ENCODE measurements around the gene PNLIP. TPM values are rescaled to one million over a fixed set of nuclear protein-coding genes. Genes with fewer than 3 reads are reported as not detected.

The PNLIP gene
- total RNA-seq, 4 donors from 2014 or later: not detected

DNA sequence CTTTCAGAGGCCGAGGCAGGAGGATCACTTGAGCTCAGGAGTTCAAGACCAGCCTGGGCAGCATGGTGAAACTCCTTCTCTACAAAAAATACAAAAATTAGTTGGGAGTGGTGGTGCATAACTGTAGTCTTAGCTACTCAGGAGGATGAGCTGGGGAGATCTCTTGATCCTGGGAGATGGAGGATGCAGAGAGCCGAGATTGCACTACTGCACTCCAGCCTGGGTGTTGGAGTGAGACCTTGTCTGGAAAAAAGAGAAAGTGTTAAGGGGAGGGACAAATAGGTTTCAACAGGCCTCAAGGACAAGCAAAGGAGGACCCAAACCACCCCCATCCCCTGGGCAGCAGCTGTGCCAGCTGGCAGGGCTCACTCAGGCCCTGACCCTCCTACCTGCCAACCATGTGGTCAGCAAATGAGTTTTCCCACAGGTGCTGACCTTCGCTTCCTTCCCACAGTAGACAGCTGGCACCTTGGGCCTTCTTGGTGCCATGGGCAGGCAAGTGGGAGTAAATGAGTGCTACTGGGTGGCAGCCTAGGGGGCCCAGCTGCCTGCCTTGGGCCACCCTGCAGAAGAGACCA, 69.6 kb downstream of the PNLIP start:
- TF ChIP-seq, protein P1, sequence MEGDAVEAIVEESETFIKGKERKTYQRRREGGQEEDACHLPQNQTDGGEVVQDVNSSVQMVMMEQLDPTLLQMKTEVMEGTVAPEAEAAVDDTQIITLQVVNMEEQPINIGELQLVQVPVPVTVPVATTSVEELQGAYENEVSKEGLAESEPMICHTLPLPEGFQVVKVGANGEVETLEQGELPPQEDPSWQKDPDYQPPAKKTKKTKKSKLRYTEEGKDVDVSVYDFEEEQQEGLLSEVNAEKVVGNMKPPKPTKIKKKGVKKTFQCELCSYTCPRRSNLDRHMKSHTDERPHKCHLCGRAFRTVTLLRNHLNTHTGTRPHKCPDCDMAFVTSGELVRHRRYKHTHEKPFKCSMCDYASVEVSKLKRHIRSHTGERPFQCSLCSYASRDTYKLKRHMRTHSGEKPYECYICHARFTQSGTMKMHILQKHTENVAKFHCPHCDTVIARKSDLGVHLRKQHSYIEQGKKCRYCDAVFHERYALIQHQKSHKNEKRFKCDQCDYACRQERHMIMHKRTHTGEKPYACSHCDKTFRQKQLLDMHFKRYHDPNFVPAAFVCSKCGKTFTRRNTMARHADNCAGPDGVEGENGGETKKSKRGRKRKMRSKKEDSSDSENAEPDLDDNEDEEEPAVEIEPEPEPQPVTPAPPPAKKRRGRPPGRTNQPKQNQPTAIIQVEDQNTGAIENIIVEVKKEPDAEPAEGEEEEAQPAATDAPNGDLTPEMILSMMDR (IDR thresholded peaks at IDR 0.05; ENCODE audit: low read depth): no peak

Small RNA genes within 50 kb of the gene (small RNA-seq; reads per million reads assigned to genes)
- gene RNU6-1090P: not detected

Other genes with a start within 250 kb of the PNLIP start
- gene CCDC172, start 221.5 kb upstream of the PNLIP start, total RNA-seq: not detected
- gene PNLIPRP3, start 118.1 kb upstream of the PNLIP start, total RNA-seq: 1 to 10 TPM; 1.5 to 3.7 (median 2.2) TPM
- gene PNLIPRP1, start 45.0 kb downstream of the PNLIP start, total RNA-seq: not detected
- gene PNLIPRP2, start 75.0 kb downstream of the PNLIP start, total RNA-seq: not detected
- gene HSPA12A, start 196.6 kb downstream of the PNLIP start, total RNA-seq: 10 to 100 TPM; 18.0 to 41.3 (median 25.4) TPM

All from subcutaneous adipose tissue (tissue), 4 donors.